MV-4-11 (cell line): Measurements from ENCODE around the gene SEMA5B.
A peak's percentile ranks its signal among the peaks of the same experiment; 100 is the strongest.

Source experiments
- DNase-seq: peaks from one replicate; lab custom pipeline; 2025; lab: John Stamatoyannopoulos, UW

Gene SEMA5B

DNA sequence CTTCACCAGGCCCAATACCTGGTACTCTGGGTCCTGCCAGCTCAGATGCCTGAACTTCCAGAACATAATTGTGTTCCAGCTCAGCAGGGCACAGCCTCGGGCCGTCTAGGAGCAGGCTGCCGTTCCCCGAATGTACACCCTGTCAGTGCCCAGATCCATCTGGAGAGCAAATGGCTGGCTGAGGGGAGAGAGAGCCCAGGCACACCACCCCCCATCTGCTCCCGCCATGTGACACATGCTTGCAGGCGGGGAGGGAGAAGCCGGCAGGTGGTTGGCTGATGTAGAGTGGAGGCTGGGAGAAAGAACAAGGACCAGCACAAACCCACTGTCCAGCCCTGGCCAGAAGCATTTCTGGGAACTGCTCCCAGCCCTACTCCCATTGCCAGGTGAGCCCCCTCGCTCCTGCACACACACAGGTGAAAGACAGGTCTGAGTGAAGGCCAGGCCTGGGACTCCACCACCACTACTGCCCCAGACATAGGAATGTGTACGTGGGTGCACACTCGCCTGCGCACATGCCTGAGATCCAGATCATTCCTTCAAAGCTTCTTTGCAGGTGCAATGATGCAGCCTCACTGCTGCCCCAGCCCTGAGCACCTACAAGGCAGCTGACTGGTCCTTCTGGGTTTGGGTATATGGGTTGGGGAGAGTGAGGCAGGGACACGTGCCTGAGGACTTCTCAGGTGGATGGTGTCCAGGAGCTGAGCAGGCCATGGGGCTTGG, 53.5 kb downstream of the SEMA5B start:
- no peak for DNase-seq

DNA sequence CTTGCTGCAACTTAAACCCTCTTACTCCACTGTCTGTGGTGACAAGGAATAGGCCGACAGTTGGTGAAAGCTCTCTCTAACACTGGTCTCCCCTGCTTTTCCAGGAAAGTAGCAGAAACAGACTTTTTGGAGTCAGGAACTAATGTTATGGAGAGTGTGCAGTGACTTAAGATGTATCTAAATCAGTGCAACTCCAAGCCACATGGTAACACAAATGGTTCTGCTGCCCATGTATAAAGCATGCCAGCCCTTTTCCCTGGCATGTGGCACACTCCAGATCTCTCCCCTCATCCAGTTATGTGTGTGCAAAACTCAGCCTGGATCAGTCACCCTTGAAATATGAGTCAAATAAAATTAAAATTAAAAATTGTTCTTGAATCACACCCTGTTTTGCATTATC, 55.4 kb downstream of the SEMA5B start:
- DNase-seq, result no peak

DNA sequence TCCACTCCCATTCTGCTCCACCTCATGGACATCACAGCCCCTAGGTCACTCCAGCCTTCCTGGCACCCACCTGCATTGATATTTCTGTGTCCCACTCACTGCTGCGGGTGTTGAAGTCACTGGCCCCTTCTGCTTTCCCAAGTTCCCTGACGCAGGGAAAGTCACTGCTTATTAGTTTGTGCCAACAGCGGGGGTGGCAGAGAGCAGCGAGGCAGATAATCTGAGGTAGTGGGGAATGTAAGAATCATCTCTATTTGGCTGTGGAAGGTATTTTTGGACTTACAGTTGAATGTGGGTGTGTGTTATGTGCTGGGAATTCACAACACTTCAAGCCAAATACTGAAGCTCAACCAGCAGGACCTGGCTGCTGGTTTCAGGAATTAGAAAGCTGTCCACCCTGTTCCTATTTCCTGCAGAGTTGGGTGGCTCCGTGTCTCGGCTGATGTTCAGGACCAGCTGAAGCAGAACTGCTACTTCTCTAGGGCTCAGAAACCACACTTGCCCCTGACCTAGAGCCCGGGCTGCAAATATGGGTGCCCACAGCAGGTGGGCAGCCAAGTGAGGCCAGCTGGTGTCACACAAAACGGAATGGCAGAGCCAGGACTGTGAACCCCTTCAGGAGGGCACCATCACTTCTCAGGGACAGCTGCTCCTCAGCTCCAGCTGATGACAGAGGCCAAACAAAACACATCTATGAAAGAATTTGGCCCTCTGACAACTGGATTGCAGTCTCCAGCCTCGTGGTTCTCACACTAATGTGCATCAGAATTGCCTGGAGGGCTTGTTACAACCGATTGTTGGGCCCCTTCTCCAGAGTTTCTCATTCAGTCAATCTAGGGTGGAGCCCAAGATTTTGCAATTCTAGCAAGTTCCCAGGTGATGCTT, 57.7 kb downstream of the SEMA5B start:
- no peak for DNase-seq

DNA sequence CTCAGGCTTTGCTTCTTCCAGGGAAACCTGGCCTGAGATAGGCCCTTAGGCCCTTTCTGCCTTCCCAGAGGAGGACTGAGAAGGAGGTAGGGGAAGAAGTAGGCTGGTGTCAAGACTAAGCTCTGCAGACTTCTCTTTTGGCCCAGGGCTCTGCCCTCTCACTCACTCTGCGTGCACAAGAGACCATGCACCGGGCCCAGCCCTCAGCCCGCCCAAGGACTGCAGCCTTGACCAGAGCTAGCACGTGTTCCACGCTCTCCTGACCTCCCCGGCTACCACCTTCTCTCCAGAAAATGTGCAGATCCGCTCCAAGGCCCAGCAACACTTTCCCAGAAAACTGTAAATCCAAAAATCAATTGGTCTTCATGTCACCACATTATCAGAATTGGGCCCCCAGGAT, 59.8 kb downstream of the SEMA5B start:
- DNase-seq, result no peak

DNA sequence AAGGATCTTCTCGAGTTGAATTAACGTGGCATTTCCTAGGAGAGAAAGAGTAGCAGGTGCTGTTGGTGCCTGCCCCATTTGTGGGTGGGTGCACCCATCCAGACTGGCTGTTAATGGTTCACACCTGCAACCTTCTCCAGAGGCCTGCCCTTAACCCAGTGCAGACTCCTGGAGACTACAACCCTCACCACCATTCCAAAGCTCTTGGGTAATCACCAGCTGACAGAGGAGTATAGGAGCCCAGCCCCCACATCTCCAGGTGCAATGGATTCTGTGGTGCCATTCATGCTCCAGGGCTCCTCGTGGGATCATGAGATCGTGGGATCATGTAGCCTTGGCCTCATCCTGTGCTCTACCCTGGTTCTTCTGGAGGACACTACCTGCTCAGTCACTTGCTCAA, 60.2 kb downstream of the SEMA5B start:
- no peak for DNase-seq

DNA sequence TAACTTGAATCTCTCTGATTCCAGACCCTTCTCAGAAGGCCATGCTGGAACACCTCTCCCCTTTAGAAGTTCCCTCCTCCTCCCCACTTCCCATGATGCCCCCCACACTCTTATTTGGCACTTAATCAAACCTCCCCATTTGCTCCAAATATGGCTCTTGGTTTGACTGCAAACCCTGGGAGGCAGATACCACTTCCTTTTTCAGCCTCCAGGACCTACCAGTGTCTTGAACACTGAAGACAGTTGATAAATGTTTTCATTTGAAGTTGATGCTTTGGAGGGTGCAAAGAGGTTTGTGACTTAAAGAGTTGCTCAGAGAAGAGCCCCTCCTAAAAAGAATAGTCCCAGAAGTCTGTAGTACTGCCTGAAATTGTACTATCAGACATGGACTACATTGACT, 61.5 kb downstream of the SEMA5B start:
- peak; percentile 32 for DNase-seq

DNA sequence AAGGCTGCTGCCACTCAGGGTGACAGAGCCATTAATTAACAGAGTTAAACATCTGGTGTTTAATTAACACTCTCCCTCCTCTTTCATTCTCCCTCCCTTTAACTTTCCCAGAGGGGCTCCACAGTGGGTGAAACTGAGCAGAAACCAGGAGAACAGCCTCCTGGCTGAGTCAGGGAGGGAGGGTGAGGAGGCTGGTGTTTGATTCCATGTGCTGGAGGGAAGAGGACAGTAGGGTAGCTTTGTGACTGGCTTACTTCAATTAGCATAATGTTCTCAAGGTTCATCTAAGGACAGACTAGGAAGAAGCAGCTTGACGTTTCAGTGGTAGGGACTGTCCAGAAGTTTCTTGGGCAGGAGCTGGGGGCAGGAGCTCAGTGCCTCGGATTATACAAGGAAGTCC, 62.8 kb downstream of the SEMA5B start:
- peak; percentile 1 for DNase-seq

DNA sequence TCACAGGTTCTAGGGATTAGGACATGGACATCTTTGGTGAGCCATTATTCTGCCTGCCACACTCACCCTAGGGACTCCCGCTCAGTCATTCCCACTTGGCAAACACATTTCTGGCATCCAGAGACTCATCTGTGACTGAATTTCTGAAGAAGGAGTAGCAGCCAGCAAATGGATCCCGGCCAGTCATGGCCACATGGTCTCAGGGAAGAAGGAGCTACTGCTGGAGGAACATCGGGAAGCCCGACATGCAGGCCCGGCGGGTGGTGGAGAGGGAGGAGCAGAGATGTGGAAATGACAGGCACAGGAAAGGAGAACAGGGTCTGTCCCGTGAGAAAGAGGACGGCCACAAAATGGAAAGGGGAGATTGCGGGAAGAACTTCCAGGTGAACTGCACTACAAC, 65.4 kb downstream of the SEMA5B start:
- DNase-seq, result no peak

DNA sequence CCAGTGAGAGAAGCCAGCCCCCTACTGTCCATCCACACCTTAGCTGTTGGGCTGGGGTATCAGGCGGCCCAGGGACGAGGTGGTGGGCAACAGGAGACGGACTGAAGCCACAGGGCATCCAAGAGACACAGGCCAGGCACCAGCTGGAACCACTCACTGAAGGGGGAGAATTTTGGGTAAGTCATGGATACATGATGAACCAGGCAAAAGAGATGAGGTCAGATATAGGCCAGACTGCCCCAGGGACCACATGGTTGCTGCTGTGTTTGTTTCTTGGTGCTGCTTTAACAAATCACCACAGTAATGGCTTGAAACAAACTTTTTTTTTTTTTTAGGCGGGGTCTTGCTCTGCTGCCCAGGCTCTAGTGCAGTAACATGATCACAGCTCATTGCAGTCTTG, 66.4 kb downstream of the SEMA5B start:
- DNase-seq, result no peak

DNA sequence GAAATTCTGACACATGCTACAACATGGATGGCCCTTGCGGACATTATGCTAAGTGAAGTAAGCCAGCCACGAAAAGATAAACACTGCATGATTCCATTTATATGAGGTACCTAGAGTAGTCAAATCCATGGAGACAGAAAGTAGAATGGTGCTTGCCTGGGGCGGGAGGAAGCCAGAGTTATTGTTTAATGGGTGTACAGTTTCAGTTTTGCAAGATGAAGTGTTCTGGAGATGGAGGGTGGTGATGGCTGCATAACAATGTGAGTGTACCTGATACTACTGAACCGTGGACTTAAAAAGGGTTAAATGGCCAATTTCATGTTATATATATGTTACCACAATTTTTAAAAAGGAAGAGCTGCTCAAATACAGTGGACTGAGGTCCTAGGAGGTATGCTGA, 66.9 kb downstream of the SEMA5B start:
- DNase-seq, result no peak

DNA sequence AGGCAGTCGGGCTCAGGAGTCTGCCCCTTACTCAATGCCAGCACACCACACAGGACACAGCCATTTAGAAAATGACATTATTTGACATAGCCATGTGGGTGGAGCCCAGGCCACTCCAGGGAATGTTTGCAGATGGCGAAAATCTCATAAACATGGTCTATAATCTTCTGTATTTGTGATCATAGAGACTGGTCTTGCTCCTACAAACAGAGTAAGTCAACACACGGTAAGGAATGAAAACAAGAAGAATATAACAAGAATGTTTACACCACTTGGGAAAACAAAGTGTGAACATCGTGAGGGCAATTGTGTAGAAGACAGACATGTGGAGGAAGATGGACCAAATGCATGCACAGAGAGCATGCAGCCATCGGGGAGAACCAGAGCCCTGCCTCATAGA, 68.2 kb downstream of the SEMA5B start:
- DNase-seq, result no peak

DNA sequence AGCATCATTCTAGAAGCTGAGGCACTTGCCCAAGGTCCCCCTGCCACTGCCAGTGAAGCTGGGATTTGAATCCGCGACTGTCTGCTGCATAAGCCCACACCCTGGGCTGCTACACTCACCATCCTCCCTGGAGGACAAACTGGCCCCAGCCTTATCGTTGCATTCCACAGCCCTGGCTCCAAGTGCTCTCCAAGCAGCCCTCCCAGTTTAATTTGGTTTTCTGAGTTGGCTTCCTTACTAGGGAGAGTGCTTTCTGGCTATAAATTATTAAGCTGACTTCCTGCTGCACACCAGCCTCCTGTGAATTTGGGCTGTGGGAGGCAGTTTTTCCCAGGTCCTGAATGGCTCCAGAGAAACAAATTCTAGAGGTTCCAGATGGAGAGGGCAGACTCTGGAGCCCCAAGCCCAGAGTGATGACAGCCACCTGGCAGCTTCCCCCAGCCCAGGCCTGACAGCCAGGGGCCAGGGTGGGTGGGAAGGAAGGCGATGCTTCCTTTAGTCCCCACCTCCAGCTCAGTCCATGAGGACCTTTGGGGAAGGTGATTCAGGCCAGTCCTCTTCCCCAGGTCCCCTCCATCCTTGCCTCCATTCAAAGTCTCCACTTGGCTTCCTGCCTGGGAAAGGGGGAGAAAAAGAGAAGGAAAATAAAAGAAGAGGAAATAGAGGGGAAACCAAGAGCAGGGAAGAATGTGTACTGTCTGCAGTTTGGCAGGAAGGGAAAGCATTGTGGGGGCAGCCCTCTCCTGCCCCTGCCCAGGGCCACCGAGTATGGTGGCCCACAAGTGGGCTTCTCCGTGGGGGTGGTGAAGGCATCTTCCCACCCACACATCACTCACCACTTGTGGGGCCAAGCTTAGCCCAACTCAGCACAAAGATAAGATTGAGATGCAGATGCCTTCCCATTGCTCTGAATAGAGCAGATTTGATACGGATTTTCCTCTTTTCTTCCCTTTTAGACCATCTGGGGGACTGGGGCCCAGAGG, 69.6 kb downstream of the SEMA5B start:
- no peak for DNase-seq

DNA sequence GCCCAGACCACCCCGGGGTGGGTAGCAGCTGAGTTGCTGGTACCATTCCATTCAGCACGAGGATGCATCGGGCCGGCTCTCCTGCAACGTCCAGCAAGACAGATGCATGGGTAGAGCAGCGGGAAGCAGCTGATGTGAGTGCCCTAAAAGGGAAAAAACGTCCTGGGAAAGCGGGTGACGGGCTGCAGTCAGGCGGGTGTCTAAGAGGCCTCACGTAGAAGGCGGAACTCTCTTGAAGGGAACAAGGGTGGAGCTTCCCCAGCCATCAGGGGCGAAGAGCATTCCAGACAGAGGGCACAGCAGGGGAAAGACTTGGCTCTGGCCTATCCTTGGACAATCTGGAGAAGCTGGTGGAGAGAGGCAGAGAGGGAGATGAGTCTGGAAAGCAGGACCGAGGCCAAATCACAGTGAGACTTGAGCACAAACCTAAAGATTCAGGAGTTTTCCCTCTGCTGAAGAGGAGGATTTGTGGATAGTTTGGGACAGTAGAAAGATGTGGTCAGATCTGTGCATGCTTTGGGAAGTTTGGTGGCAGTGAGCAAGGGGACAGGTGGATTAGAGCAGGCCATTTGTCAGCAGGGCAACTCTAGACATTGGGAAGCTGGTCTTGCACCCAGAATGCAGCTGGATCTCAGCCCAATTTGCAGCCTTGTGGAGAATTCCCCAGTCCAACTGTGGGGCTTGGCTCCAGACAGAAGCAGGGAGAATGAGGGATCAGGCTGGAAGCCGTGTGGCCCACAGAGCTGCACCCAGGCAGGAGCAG, 70.7 kb downstream of the SEMA5B start:
- DNase-seq, result no peak

DNA sequence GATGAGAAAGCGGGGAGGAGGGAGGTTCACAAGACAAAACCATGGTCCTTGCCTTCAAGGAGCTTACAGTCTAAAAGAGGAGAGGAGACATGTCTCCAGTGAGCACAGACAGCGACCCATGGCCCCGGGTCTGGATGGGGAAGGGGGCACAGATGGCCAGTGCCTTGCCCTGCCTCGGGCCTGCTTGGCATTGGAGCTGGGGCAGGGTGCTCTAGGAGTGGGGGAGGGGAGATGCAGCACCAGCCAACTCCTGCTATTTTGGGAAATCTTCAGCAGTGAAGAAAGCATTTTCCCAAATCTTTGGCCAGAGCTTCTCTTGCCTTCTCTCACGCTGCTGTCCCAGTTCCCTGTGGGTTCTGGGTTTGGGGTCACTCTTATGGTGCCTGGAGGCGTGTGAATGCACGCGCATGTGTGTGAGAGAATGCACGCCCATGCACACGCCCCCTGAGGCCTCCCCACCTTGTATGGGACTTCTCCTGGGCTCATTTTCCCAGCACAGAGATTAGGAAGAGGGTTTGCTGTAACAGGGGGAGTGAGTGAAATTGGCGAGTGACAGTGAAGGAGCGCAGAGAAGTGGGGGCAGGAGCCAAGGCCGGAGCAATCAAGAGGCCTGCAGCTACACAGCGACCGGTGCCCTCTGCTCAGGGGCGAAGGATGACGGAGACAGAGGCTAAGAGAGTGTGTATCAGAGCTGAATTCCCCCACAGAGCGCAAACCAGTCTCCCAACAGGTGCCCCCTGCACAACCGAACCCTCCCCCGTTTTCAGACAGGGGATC, 71.5 kb downstream of the SEMA5B start:
- no peak for DNase-seq

DNA sequence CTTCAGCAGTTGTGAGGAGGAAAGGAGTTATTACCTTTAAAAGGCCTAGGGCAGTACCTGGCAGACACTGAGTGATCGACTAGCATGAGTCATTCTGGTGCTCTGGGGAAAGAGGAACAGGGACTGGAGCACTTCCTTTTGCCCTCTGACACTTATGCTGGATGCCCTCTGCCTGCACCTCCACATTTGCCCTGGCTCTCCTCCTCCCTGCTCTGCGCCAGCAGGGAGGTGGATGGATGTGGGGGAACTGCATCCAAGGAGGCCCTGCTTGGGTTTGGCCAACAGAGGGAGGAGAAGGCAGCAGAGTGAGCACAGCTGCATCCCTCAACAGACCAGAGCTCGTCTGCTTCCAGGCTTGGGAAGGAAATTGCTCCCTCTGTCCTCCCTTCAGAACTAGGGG, 75.0 kb downstream of the SEMA5B start:
- DNase-seq, result peak; percentile 83

DNA sequence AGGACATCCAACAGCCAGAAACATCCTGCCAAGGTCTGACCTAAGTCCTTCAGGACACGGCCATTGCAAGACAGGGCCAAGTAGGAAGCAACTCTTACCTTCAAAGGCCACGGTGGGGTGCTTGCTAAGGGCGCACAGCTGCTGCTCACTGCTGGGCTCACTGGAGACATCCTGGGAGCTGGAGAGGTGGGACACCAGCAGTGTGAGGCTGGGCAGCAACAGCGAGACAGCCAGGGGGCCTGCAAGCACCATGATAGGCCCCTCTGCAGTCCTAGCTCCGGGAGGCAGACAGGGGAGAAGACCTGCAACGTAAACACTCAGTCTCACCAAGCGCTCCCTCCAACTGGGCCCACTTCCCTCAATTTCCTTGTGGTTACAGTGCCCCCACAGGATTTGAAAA, 79.2 kb downstream of the SEMA5B start:
- DNase-seq, result no peak

DNA sequence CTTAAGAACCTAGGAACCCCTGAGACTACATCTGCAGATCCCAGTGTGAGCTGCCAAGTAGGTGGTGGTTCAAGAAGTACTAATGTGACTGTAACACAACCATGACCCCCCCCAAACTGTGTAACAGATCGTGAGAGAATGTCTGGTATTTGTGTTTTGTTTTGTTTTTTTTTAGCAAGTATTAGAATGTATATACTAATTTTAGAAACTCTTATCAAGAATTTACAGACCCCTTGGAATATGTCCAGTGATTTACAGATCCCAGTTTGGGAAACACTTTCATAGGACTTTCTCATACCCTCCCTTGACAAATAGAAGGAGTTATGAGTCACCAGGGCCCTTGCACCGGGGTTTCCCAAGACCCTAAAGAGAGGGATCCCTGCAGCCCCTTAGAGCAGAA, 79.8 kb downstream of the SEMA5B start:
- DNase-seq, result no peak

DNA sequence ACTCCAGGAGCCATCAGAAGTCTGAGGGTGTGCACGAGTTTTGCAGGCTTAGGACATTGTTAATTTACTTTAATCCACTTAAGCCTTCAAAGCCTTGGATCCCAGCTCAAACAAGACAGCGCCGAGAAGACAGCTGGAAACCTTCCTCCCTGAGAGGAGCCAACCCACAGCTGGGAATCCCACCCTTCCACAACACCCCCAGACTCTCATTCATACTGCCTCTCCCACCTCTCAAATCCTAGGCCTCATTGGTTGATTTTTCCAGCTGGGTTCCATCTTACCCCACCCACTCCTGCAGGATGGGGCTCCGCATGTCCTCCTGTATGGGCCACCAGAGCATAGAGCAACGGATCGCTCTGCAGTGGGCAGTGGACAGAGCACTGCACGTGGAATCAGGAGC, 80.4 kb downstream of the SEMA5B start:
- DNase-seq, result no peak

DNA sequence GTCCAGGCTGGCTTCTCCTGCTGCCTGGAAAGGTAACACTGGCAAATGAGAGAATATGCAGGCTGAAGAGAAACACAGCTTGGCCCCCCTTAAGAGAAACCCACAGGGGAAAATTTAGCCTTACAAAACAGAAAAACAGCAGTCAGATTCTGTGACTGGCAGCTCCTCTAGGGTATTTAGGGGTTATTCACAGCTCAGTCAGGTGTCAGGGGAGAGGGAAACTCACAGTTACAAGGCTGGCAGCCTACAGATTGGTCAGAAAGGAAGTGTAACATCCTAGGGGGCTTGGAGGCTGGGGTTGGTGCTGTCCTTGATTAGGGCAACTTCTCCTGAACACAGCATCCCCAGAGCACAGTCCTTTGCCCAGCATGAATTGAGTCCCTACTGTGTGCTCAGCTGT, 81.4 kb downstream of the SEMA5B start:
- no peak for DNase-seq

DNA sequence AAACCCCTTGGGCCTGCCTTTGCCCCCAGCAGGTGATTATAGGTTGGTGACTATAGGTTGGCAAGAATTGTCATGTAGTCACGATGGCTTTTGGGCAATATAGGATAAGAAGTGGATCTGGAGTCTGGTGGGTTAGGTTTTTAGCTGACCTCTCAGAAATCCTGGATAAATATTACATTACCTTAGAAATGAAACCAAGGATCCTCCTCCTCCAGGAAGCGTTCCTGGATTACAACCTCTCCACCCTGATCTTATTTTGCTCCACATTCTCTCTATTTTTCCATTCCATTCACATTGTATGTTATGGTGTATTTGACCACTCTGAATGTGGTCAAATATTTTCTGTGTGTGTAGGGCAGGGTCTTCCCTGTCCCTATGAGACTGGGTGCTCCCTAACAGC, 82.3 kb downstream of the SEMA5B start:
- DNase-seq, result no peak

DNA sequence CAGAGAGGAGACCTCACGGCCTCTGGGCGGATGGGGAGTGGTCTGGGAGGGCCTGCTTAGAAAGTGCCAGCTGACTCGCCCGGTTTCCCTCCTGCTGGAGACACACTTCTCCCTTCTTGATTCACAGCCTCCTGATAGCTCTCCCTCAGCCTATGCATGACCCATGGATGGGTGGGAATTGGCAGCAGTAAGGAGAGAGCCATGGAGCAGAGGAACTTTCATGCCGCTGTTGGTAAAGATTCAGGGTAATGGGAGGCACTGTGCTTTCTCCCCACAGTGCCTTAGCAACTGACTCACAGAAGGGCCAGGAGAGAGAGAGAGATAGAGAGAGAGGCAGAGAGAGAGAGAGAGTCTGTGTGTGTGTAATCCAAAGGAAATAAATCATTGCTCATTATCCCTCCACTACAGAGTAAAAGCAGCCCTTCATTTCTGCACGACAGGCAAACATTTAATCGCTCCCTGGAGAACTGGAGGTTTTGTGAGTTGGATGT, 82.8 kb downstream of the SEMA5B start:
- no peak for DNase-seq
